Measurements from ENCODE around the gene MRPL16. TPM values are rescaled to one million over a fixed set of nuclear protein-coding genes. Genes with fewer than 3 reads are reported as not detected.

The MRPL16 gene
- total RNA-seq, 2 experiments from 2014 or later, result 77.9 to 82.6 TPM

- POLR2A ChIA-PET, result no interaction called here
- Mint-ChIP-seq H3K4me1 (peaks cover 15% of the 10 kb centered on the region), H3K9me3 (ENCODE audit: low read depth) (no peaks in the 10 kb centered on the region), H3K27me3 (no peaks in the 10 kb centered on the region), H3K4me3 (peak overlapping the region; percentile 84), H3K27ac (no peak overlapping the region), H3K36me3 (ENCODE audit: low read depth) (no peaks in the 10 kb centered on the region)
- intact Hi-C loops (cut with DNase I, micrococcal nuclease), result loop anchor here (5.0 to 10.0 kb wide), 3 partner anchors 139 to 1179 kb away; partner anchors contain the start of genes LPXN (in 1 of the 2), OSBP (in 1 of the 2) and ZFP91 (in 1 of the 2)
- no peak for DNase-seq
- ATAC-seq, result no peak
- CTCF ChIA-PET, result interaction anchor here (1.4 to 6.4 kb wide), 4 partner anchors 11 to 48 kb away, joined by 3 to 73 read pairs (median 16); no protein-coding TSS in a partner anchor
Observed at GRCh38 chr11:59756558-59756840, 54.1 kb downstream of the MRPL16 start.

Other genes starting within 250 kb of the MRPL16 start
- 10 to 100 TPM; 37.9 to 44.2 TPM for gene OSBP, start 195.0 kb downstream of the MRPL16 start, total RNA-seq
- 10 to 100 TPM; 59.8 to 88.7 TPM for gene PATL1, start 141.7 kb downstream of the MRPL16 start, total RNA-seq
- gene OR10V1, start 96.9 kb downstream of the MRPL16 start, total RNA-seq, result not detected
- 1 to 10 TPM; 5.1 to 5.4 TPM for gene STX3, start 55.4 kb downstream of the MRPL16 start, total RNA-seq
- gene CBLIF, start 34.7 kb upstream of the MRPL16 start, total RNA-seq, result not detected
- gene TCN1, start 55.7 kb upstream of the MRPL16 start, total RNA-seq, result not detected
- gene OOSP3, start 68.0 kb upstream of the MRPL16 start, total RNA-seq, result not detected
- not detected for gene OOSP1, start 127.7 kb upstream of the MRPL16 start, total RNA-seq
- gene OOSP4A, start 153.3 kb upstream of the MRPL16 start, total RNA-seq, result not detected
- not detected for gene OOSP4B, start 206.4 kb upstream of the MRPL16 start, total RNA-seq
- gene OOSP2, start 229.6 kb upstream of the MRPL16 start, total RNA-seq, result not detected
- gene MS4A3, start 245.9 kb upstream of the MRPL16 start, total RNA-seq, result not detected